22Rv1 (cell line): ENCODE measurements around the gene SHQ1.

Source experiments
- ZFX ChIP-seq: fragments of 450-650 bp; IDR thresholded peaks from 2 replicates; pipeline ENCODE4 v1.6.1; 2017; ENCODE audit warnings: antibody characterized with exemption, borderline replicate concordance
- TF ChIP-seq, protein P1 (sequence below): fragments of 450-650 bp; IDR thresholded peaks from 2 replicates; pipeline ENCODE4 v1.5.1; 2017; ENCODE audit warnings: mild to moderate bottlenecking

DNA sequence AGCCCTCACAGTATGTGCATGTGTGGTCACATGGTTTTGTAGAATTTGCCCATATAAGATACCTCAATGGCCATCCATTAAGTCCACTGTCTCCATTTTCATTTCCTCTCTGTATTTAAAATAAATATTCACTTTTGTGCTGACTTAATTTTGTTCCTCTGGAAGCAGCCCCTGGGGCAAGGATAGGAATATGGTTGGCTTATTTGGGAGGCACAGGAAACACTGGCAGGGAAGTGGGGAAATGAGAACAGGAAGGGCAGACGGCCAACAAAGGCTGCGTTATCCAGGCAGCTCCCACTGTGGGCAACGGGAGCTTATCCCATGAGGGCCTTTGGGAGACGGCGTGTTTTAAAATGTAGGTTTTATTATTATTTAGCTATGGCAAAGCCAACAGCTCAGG, 148.6 kb downstream of the SHQ1 start:
- TF ChIP-seq, protein P1, sequence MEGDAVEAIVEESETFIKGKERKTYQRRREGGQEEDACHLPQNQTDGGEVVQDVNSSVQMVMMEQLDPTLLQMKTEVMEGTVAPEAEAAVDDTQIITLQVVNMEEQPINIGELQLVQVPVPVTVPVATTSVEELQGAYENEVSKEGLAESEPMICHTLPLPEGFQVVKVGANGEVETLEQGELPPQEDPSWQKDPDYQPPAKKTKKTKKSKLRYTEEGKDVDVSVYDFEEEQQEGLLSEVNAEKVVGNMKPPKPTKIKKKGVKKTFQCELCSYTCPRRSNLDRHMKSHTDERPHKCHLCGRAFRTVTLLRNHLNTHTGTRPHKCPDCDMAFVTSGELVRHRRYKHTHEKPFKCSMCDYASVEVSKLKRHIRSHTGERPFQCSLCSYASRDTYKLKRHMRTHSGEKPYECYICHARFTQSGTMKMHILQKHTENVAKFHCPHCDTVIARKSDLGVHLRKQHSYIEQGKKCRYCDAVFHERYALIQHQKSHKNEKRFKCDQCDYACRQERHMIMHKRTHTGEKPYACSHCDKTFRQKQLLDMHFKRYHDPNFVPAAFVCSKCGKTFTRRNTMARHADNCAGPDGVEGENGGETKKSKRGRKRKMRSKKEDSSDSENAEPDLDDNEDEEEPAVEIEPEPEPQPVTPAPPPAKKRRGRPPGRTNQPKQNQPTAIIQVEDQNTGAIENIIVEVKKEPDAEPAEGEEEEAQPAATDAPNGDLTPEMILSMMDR: no peak
- TF ChIP-seq ZFX: no peak
